NOMO-1 (cell line): ENCODE data around the gene AAGAB.

Experiments used
- DNase-seq, 2 experiments: peaks; one replicate each; lab custom pipeline; 2025; ENCODE audit not compliant: unreplicated experiment in 2 of 2; lab: John Stamatoyannopoulos, UW

Gene AAGAB

GRCh38 chr15:67212684-67213367, 41.6 kb downstream of the AAGAB start:
- no peak for DNase-seq

GRCh38 chr15:67210555-67211168, 43.8 kb downstream of the AAGAB start:
- no peak for DNase-seq

- DNase-seq = no peak
These were observed 46.1 kb downstream of the AAGAB start for GRCh38 chr15:67208396-67208795.

- no peak for DNase-seq
These were observed 46.8 kb downstream of the AAGAB start for GRCh38 chr15:67207555-67208207.

GRCh38 chr15:67202991-67203390, 51.5 kb downstream of the AAGAB start:
- no peak for DNase-seq

- DNase-seq = no peak
These were observed 52.4 kb downstream of the AAGAB start for GRCh38 chr15:67202091-67202490.

- DNase-seq = no peak
These were observed 53.3 kb downstream of the AAGAB start for GRCh38 chr15:67201136-67201535.

GRCh38 chr15:67199881-67200763, 54.3 kb downstream of the AAGAB start:
- peak in 1 of 2 experiments; percentile 51 for DNase-seq

GRCh38 chr15:67199391-67199790, 55.1 kb downstream of the AAGAB start:
- no peak for DNase-seq

GRCh38 chr15:67198157-67198754, 56.2 kb downstream of the AAGAB start:
- DNase-seq = no peak

- DNase-seq = no peak
These were observed 57.1 kb downstream of the AAGAB start for GRCh38 chr15:67197364-67197695.

GRCh38 chr15:67196672-67197363, 57.6 kb downstream of the AAGAB start:
- no peak for DNase-seq

GRCh38 chr15:67196222-67196621, 58.2 kb downstream of the AAGAB start:
- DNase-seq = no peak

GRCh38 chr15:67195305-67195704, 59.2 kb downstream of the AAGAB start:
- no peak for DNase-seq

- DNase-seq = no peak
These were observed 60.0 kb downstream of the AAGAB start for GRCh38 chr15:67194171-67195114.

GRCh38 chr15:67193223-67193990, 61.1 kb downstream of the AAGAB start:
- no peak for DNase-seq

- DNase-seq = no peak
These were observed 62.2 kb downstream of the AAGAB start for GRCh38 chr15:67192185-67192820.

GRCh38 chr15:67190813-67191212, 63.6 kb downstream of the AAGAB start:
- DNase-seq = no peak
